Smooth muscle cell of the brain vasculature (primary cell): ENCODE results near the gene PPME1.
A peak's percentile ranks its signal among the peaks of the same experiment; 100 is the strongest.

Source experiments
- DNase-seq: peaks from one replicate; pipeline ENCODE4 v3.0.0-alpha.2; 2012; ENCODE audit warnings: low read depth, low spot score

Gene PPME1

GRCh38 chr11:74280494-74280893, 109.4 kb downstream of the PPME1 start:
- no peak for DNase-seq

- no peak for DNase-seq
These were observed 111.3 kb downstream of the PPME1 start for GRCh38 chr11:74282421-74282820.

DNA sequence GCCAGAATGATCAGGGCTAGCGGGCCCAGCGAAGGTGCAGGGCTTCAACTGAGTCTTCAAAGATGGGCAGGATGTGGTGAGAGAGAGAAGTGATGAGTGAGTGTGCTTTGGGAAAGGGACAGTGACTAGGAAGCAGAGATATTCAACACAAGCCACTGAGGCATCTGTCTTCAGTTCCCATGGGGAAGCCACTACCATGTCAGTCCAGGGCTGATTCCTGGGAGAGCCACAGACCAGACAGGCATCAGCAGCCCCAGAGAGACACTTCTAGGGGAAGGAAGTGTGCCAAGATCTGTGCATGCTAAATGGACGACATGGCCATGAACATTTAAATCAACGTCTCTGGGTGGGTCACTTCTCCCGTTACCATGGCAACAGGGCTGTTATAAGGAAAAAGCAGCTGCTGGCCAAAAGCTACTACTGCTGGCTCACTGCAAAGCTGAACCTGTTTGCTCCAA, 111.9 kb downstream of the PPME1 start:
- no peak for DNase-seq

DNA sequence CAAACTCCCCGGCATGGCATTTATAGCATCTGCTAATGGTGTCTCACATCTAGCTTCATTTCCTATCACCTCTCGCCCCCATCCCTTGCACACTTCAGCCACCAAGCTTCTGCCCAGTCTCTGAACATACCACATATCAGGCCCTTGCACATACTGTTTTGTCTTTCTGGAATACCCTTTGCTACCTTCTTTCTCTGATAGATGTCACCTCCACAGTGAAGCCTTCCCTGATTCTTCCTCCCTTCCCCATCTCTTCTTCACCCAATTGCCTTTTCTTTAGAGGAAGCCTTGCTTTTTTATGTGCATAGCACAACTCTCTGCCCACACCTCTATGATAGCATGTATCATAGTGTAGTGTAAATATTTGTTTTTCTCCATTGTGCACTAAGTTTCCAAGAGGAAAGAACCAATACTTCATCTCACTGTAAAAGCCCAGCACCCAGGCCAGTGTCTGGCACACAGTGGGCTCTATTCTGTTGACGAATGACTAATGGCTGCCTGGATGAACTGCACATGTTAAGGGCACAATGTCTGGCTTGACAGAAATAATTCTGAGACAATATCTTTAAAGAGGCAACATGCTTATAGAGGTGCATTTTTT, 112.6 kb downstream of the PPME1 start:
- no peak for DNase-seq

GRCh38 chr11:74284466-74284865, 113.4 kb downstream of the PPME1 start:
- no peak for DNase-seq

DNA sequence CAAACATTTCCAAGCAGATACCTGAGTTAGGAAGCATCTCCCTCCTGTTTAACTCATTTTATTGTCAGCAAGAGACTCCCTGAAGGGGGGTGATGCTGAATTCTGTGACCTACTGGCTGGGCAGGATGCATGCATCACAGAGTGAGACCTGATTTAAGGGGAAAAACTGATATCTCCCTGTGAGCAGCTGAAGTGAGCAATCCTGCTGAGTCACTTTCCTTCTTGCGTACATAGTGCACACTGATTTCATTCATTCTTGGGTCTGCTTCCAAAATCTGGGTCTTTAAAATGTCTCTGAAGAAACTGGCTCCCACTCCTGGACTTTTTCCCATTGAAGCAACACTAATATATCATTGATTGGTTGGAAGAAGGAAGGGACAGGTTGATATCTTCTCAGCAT, 117.1 kb downstream of the PPME1 start:
- DNase-seq: peak; percentile 33

DNA sequence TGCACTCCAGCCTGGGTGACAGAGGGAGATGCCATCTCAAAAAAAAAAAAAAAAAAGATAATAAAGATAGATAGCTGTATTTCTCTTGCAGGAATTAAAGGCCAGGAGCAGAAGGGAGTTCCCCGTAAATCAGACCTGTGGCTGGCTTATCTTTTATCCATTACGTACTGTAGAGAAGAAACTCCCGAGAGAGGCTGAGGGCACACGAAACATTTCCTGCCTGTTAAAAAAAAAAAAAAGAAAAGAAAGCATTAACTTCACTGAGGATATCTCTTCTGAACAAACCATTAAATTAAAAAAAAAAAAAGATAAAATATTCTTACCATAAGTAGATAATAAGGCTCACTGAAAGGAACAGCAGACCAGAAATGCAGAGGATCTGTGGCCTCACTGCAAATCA, 117.8 kb downstream of the PPME1 start:
- DNase-seq: no peak

DNA sequence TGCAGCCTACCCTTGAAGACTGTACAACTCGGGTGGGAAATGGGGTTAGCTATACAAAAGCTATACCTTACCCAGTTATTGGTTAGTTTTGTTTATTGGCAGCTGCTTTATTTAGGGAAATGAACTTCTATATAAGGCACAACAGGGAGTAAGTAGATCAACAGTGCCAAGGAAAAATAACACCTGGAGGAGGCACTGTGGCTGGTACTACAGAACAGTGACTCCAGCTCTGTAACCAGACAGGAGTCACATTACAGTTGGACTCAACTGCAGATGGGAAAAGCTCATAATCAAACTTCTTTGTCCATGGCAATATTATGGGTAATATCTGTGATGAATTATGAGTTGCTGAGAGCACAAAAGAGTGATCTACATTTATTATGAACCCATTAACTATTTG, 126.4 kb downstream of the PPME1 start:
- DNase-seq: no peak

GRCh38 chr11:74299015-74299414, 127.9 kb downstream of the PPME1 start:
- no peak for DNase-seq
